Gastroesophageal sphincter (tissue), 4 donors: ENCODE results near the gene MEOX1. TPM values are rescaled to one million over a fixed set of nuclear protein-coding genes. Genes with fewer than 3 reads are reported as not detected.
A peak's percentile ranks its signal among the peaks of the same experiment; 100 is the strongest.
"Not testable (repeated sequence)": the region's sequence is repeated elsewhere in the genome, so short reads cannot be mapped to it uniquely, and the experiment has no call there.

ENCODE experiments used
- ATAC-seq: fragments of 150-250 bp; one replicate; pipeline ENCODE4 v1.9.1; 2016; ENCODE audit warnings: mild to moderate bottlenecking, moderate library complexity
- H3K27ac ChIP-seq, 4 donors: fragments of 200-600 bp; sonication (generic) in 3 of 4; 1 replicate in 3 of 4; 2 replicates in 1 of 4; pipeline ENCODE4 v1.5.1; 2016 to 2019
- H3K27me3 ChIP-seq: fragments of 200-600 bp; sonication (generic); one replicate; pipeline ENCODE4 v1.5.1; 2019
- H3K36me3 ChIP-seq, 2 donors: fragments of 200-600 bp; sonication (generic); one replicate each; pipeline ENCODE4 v1.5.1; 2019; ENCODE audit warnings: control low read depth in 1 of 2
- H3K4me1 ChIP-seq, 3 donors: fragments of 200-600 bp; sonication (generic); 1 replicate in 2 of 3; 2 replicates in 1 of 3; pipeline ENCODE4 v1.5.1; 2016 to 2019; ENCODE audit warnings: control low read depth in 2 of 3
- H3K4me3 ChIP-seq, 2 donors: fragments of 200-600 bp; sonication (generic); one replicate each; pipeline ENCODE4 v1.5.1; 2019; ENCODE audit warnings: mild to moderate bottlenecking in 1 of 2, moderate library complexity in 1 of 2
- H3K9me3 ChIP-seq, 3 donors: fragments of 200-600 bp; sonication (generic); one replicate each; pipeline ENCODE4 v1.5.1; 2017 to 2019; ENCODE audit warnings: control low read depth in 2 of 3
- EP300 ChIP-seq: sonication (generic); formaldehyde crosslinking; IDR thresholded peaks from one replicate; pipeline ENCODE4 v1.6.1; 2017; ENCODE audit warnings: antibody characterized with exemption, mild to moderate bottlenecking
- POLR2A ChIP-seq, 2 donors: fragments of 450-650 bp; IDR thresholded peaks; one replicate each; pipeline ENCODE4 v1.6.1; 2017; ENCODE audit warnings: antibody characterized with exemption in 2 of 2, mild to moderate bottlenecking in 2 of 2, moderate library complexity in 1 of 2
- POLR2AphosphoS5 ChIP-seq: sonication (generic); formaldehyde crosslinking; IDR thresholded peaks from one replicate; pipeline ENCODE4 v1.6.1; 2017; ENCODE audit warnings: antibody characterized with exemption
- WGBS, 2 donors: methylation state at CpG; one replicate each; pipeline ENCODE4 v1.1.5; 2018; ENCODE audit warnings: low coverage in 1 of 2; 5-methylcytosine and 5-hydroxymethylcytosine counted together
- total RNA-seq, 4 donors: library from RNA; depleted of rRNA; stranded (reverse); fragments of >200 nt; gene quantifications; one replicate each; pipeline ENCODE4 v1.1.0, GENCODE V29; 2016
- TF ChIP-seq, protein P1 (sequence below), 4 experiments: fragments of 200-600 bp in 2 of 4; fragments of 450-650 bp in 2 of 4; sonication (generic) in 1 of 4; IDR thresholded peaks; one replicate each; pipeline ENCODE4 v1.5.1; 2017 to 2019; ENCODE audit warnings: antibody characterized with exemption in 4 of 4, mild to moderate bottlenecking in 2 of 4, moderate library complexity in 2 of 4

Gene MEOX1
- total RNA-seq, 4 donors from 2014 or later: 5.3 to 11.8 (median 7.6) TPM

DNA sequence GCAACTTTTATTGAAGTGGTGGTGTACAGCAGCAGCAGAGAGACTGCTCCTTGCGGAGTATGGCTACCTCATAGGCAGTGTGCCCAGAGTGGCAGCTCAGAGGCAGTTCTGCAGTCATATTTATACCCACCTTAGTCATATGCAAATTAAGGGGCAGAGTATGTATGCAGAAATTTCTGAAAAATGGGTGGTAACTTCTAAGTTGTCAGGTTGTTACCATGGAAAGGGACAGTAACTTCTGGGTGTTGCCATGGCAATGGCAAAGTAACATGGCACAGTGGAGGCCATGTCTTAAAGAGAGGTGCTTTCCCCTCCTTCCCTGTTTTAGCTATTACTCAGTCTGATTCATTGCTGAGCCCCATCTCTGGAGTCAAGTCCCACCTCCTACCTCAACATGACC is 53.4 kb downstream of the MEOX1 start:
- H3K27ac ChIP-seq: no peak overlapping the region
- no peaks in the 10 kb centered on the region for H3K9me3 ChIP-seq
- WGBS, 2 donors: no CpG with 5 or more reads among the region's 1 CpG
- no peak for ATAC-seq
- H3K36me3 ChIP-seq: no peaks in the 10 kb centered on the region
- H3K4me1 ChIP-seq: peaks cover 0 to under 1% (median 0%) of the 10 kb centered on the region in 3 donors
- no peak for TF ChIP-seq POLR2A (IDR thresholded peaks at IDR 0.05)
- TF ChIP-seq EP300: no peak
- no peak for TF ChIP-seq POLR2AphosphoS5
- TF ChIP-seq, protein P1, sequence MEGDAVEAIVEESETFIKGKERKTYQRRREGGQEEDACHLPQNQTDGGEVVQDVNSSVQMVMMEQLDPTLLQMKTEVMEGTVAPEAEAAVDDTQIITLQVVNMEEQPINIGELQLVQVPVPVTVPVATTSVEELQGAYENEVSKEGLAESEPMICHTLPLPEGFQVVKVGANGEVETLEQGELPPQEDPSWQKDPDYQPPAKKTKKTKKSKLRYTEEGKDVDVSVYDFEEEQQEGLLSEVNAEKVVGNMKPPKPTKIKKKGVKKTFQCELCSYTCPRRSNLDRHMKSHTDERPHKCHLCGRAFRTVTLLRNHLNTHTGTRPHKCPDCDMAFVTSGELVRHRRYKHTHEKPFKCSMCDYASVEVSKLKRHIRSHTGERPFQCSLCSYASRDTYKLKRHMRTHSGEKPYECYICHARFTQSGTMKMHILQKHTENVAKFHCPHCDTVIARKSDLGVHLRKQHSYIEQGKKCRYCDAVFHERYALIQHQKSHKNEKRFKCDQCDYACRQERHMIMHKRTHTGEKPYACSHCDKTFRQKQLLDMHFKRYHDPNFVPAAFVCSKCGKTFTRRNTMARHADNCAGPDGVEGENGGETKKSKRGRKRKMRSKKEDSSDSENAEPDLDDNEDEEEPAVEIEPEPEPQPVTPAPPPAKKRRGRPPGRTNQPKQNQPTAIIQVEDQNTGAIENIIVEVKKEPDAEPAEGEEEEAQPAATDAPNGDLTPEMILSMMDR (IDR thresholded peaks at IDR 0.05): no peak
- H3K4me3 ChIP-seq: no peak overlapping the region
- peaks cover 4% of the 10 kb centered on the region for H3K27me3 ChIP-seq

DNA sequence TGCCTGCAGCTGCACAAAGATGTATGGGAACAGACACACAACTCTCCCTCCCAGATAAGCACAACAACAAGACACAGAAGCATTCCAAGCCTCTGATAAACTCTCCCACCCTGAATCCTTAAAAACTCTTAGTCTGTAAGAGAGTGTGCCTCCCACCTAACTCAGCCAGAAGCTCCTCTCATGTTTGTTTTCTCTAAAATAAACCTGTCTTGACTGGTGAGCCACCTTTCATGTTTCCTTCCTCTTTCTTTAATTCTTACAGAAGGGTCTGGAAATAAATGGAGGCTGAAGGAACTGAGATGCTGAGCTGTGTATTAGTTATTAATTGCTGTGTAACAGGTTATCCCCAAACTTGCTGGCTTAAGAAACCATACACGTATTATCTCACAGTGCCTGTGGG is 57.2 kb downstream of the MEOX1 start:
- Histone ChIP-seq H3K4me1 (peaks cover 0 to 15% (median 9%) of the 10 kb centered on the region in 3 donors), H3K4me3 (no peak overlapping the region), H3K27me3 (no peaks in the 10 kb centered on the region), H3K36me3 (no peaks in the 10 kb centered on the region), H3K27ac (no peak overlapping the region), H3K9me3 (no peaks in the 10 kb centered on the region)
- no peak for TF ChIP-seq POLR2A (IDR thresholded peaks at IDR 0.05)
- TF ChIP-seq, protein P1 (IDR thresholded peaks at IDR 0.05): no peak
- no peak for TF ChIP-seq POLR2AphosphoS5
- no peak for TF ChIP-seq EP300
- ATAC-seq: no peak
- 83 to 100% methylated on average over 1 of the region's 1 CpG for WGBS, 2 donors

DNA sequence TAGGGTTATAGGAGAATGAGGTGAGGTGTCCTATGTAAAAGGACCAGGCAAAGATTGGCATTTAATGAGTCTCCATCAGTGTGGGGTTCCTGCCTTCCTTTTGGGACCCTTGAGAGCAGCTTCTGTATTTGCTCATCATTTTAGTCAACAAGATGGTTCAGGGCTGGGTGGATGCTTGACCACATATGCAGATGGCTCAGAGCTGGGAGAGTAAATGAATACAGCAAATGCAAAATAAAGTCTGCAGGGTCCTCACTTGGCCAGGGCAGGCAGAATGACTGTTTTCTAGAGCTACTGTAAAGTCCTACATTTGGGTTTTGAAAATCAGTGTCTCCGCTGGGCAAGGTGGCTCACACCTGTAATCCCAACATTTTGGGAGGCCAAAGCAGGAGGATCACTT is 58.4 kb downstream of the MEOX1 start:
- no peaks in the 10 kb centered on the region for H3K27me3 ChIP-seq
- no CpG with 5 or more reads among the region's 1 CpG for WGBS, 2 donors
- no peak for TF ChIP-seq POLR2A (IDR thresholded peaks at IDR 0.05)
- no peak for TF ChIP-seq POLR2AphosphoS5
- TF ChIP-seq EP300: no peak
- TF ChIP-seq, protein P1 (IDR thresholded peaks at IDR 0.05): no peak

DNA sequence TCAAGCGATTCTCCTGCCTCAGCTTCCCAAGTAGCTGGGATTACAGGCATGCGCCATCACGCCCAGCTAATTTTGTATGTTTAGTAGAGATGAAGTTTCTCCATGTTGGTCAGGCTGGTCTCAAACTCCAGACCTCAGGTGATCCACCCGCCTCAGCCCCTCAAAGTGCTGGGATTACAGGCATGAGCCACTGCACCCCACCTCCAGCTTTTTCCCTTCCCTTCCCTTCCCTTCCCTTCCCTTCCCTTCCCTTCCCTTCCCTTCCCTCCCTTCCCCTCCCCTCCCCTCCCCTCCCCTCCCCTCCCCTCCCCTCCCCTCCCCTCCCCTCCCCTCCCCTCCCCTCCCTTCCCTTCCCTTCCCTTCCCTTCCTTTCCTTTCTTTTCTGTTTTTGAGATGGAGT is 59.2 kb downstream of the MEOX1 start:
- WGBS, 2 donors: 100% methylated on average over 1 to 4 of the region's 4 CpGs
- ATAC-seq: not testable (repeated sequence)

More for the DNA sequence above, 58.4 kb downstream of the MEOX1 start:
- Histone ChIP-seq H3K4me1 (peaks cover 0 to 22% (median 9%) of the 10 kb centered on the region in 3 donors), H3K4me3 (no peak overlapping the region), H3K36me3 (no peaks in the 10 kb centered on the region), H3K9me3 (no peaks in the 10 kb centered on the region), H3K27ac (no peak overlapping the region)
- no peak for ATAC-seq

DNA sequence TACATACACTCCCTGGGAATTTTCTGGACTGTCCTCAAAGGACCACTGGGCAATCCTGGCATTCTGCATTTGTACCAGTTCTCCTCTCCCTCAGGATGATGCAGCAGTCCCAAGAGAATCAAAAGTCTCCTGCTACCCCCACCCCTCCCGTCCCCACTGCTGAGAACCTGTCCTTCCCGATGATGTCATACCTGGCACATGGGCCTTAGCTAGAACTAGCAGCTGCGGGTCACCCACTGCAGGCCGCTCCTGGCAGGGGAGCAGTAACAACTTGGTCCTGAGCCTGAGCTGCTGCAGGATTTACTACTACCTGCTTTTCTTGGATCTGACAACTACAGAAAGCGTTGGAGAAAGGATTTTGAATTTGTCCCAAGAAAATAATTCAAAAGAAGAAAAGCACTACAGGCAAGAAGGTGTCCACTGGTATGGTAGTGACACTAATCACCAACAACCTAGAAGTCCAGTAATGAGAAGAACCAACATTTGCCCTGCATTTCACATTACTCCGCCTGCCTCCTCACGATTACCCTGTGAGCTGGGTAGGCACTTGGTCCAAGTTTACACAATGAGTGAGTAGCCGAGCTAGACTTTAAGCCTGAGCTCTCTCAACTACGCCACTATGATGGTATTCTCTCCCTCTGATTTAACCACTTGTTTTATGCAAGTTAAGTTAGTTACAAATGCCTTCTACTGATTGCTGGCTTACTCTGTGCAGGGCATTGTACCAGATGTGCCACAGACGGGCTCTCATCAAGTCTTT is 60.3 kb downstream of the MEOX1 start:
- Histone ChIP-seq H3K9me3 (no peaks in the 10 kb centered on the region), H3K27me3 (no peaks in the 10 kb centered on the region), H3K36me3 (no peaks in the 10 kb centered on the region), H3K27ac (peak overlapping the region in 3 of 4 donors; percentile 36 to 45 (median 43)), H3K4me3 (no peak overlapping the region), H3K4me1 (peaks cover 0 to 22% (median 9%) of the 10 kb centered on the region in 3 donors)
- TF ChIP-seq EP300 (no peak), POLR2AphosphoS5 (no peak)
- peak; percentile 68 for ATAC-seq
- 15 to 24% methylated on average over 6 to 9 of the region's 10 CpGs for WGBS, 2 donors

More for the DNA sequence above, 59.2 kb downstream of the MEOX1 start:
- H3K36me3 ChIP-seq, H3K9me3 ChIP-seq, H3K27ac ChIP-seq, H3K4me3 ChIP-seq, H3K27me3 ChIP-seq: not testable (repeated sequence)
- peaks cover 0 to 22% (median 9%) of the 10 kb centered on the region in 3 donors for H3K4me1 ChIP-seq

DNA sequence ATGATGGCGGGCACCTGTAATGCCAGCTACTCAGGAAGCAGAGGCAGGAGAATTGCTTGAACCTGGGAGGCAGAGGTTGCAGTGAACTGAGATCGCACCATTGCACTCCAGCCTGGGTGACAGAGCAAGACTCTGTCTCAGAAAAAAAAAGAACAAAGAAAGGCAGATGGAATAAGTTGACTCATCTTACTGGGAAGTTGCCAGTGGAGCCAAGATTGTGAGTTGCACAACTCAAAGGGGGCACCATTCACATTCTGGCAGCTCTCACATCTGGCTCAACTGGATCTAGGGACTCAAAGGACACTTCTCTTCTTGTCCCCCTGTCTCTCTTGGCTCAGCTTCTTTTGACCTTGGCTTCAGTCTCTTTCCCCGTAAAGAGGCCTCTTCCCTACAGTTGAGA is 61.9 kb downstream of the MEOX1 start:
- WGBS, 2 donors: 67 to 73% methylated on average over 2 to 3 of the region's 3 CpGs
- no peaks in the 10 kb centered on the region for H3K9me3 ChIP-seq
- no peak overlapping the region for H3K4me3 ChIP-seq
- peaks cover 0 to 22% (median 9%) of the 10 kb centered on the region in 3 donors for H3K4me1 ChIP-seq
- TF ChIP-seq EP300 (no peak), POLR2AphosphoS5 (no peak), POLR2A (IDR thresholded peaks at IDR 0.05) (no peak)
- TF ChIP-seq, protein P1 (IDR thresholded peaks at IDR 0.05): no peak
- no peaks in the 10 kb centered on the region for H3K36me3 ChIP-seq
- ATAC-seq: peak; percentile 52
- H3K27me3 ChIP-seq: no peaks in the 10 kb centered on the region
- H3K27ac ChIP-seq: no peak overlapping the region
